WTC11 (cell line): ENCODE measurements around the gene GGN. TPM values are rescaled to one million over a fixed set of nuclear protein-coding genes. Genes with fewer than 3 reads are reported as not detected.

Experiments
- ATAC-seq: fragments of 200-7000 bp; cut with Tn5 transposase; 2 replicates; pipeline ENCODE4 v1.10.0; 2021; ENCODE audit warnings: mild to moderate bottlenecking, moderate library complexity
- CTCF ChIA-PET: fragments of 300-600 bp; sonication (Branson Sonifier 250); formaldehyde crosslinking; loops from one replicate; lab custom pipeline; 2021; ENCODE audit warnings: antibody characterized with exemption; lab: Charles Lee
- POLR2A ChIA-PET: fragments of 350-600 bp; sonication (Branson Sonifier 250); formaldehyde crosslinking; loops from one replicate; lab custom pipeline; 2021; ENCODE audit warnings: antibody characterized with exemption; lab: Charles Lee
- DNase-seq: peaks from one replicate; pipeline ENCODE4 v3.0.0; 2021; ENCODE audit warnings: low spot score
- H3K27ac Mint-ChIP-seq: 2 replicates; pipeline ENCODE4 v1.8.0; 2021; ENCODE audit warnings: mixed read lengths
- H3K27me3 Mint-ChIP-seq: 2 replicates; pipeline ENCODE4 v1.8.0; 2021; ENCODE audit warnings: low read depth, mild to moderate bottlenecking, moderate library complexity, mixed read lengths
- H3K36me3 Mint-ChIP-seq: 2 replicates; pipeline ENCODE4 v1.8.0; 2021; ENCODE audit warnings: mixed read lengths
- H3K4me1 Mint-ChIP-seq: 2 replicates; pipeline ENCODE4 v1.8.0; 2022; ENCODE audit warnings: mixed read lengths
- H3K4me3 Mint-ChIP-seq: 2 replicates; pipeline ENCODE4 v1.8.0; 2021; ENCODE audit warnings: mild to moderate bottlenecking, moderate library complexity, mixed read lengths
- H3K9me3 Mint-ChIP-seq: 2 replicates; pipeline ENCODE4 v1.8.0; 2021; ENCODE audit warnings: mixed read lengths
- E2F1 ChIP-seq: sonication (generic); formaldehyde crosslinking; IDR thresholded peaks from 2 replicates; pipeline ENCODE4 v1.8.0; 2022; ENCODE audit warnings: mild to moderate bottlenecking, missing genetic modification reagents
- E2F4 ChIP-seq: sonication (generic); formaldehyde crosslinking; IDR thresholded peaks from 2 replicates; pipeline ENCODE4 v1.8.1; 2022; ENCODE audit warnings: low read depth, mild to moderate bottlenecking, moderate library complexity, missing genetic modification reagents, borderline replicate concordance
- EMX1 ChIP-seq: fragments of 250-450 bp; sonication (Bioruptor Pico); IDR thresholded peaks from 2 replicates; pipeline ENCODE4 v1.8.0; 2021; ENCODE audit warnings: mild to moderate bottlenecking
- FOXP4 ChIP-seq: sonication (generic); formaldehyde crosslinking; IDR thresholded peaks from 2 replicates; pipeline ENCODE4 v1.8.0; 2022; ENCODE audit warnings: mild to moderate bottlenecking, missing genetic modification reagents
- JUN ChIP-seq: sonication (generic); formaldehyde crosslinking; IDR thresholded peaks from 2 replicates; pipeline ENCODE4 v1.8.0; 2023; ENCODE audit warnings: mild to moderate bottlenecking, missing genetic modification reagents
- NR2C2 ChIP-seq: sonication (generic); formaldehyde crosslinking; IDR thresholded peaks from 2 replicates; pipeline ENCODE4 v1.8.0; 2022; ENCODE audit warnings: mild to moderate bottlenecking, missing genetic modification reagents
- OVOL2 ChIP-seq: fragments of 250-450 bp; sonication (Bioruptor Pico); IDR thresholded peaks from 2 replicates; pipeline ENCODE4 v1.9.0; 2021; ENCODE audit warnings: mild to moderate bottlenecking, borderline replicate concordance
- RELA ChIP-seq: sonication (generic); formaldehyde crosslinking; IDR thresholded peaks from 2 replicates; pipeline ENCODE4 v1.8.1; 2022; ENCODE audit warnings: missing genetic modification reagents, mild to moderate bottlenecking, borderline replicate concordance
- SOX15 ChIP-seq: fragments of 250-450 bp; sonication (Bioruptor Pico); IDR thresholded peaks from 2 replicates; pipeline ENCODE4 v1.9.0; 2021; ENCODE audit warnings: mild to moderate bottlenecking
- TEAD1 ChIP-seq: sonication (generic); formaldehyde crosslinking; IDR thresholded peaks from 2 replicates; pipeline ENCODE4 v1.8.0; 2022; ENCODE audit warnings: mild to moderate bottlenecking, missing genetic modification reagents
- TEAD4 ChIP-seq: sonication (generic); formaldehyde crosslinking; IDR thresholded peaks from 2 replicates; pipeline ENCODE4 v1.8.0; 2022; ENCODE audit warnings: mild to moderate bottlenecking, missing genetic modification reagents
- TP53 ChIP-seq: sonication (generic); formaldehyde crosslinking; IDR thresholded peaks from 2 replicates; pipeline ENCODE4 v1.8.1; 2023; ENCODE audit warnings: mild to moderate bottlenecking, missing genetic modification reagents
- ZBTB43 ChIP-seq: sonication (generic); formaldehyde crosslinking; IDR thresholded peaks from 2 replicates; pipeline ENCODE4 v1.8.1; 2023; ENCODE audit warnings: mild to moderate bottlenecking, missing genetic modification reagents
- ZNF121 ChIP-seq: sonication (generic); formaldehyde crosslinking; IDR thresholded peaks from 2 replicates; pipeline ENCODE4 v1.8.0; 2023; ENCODE audit warnings: missing genetic modification reagents
- ZNF532 ChIP-seq: fragments of 250-450 bp; sonication (Bioruptor Pico); IDR thresholded peaks from 2 replicates; pipeline ENCODE4 v1.9.0; 2021; ENCODE audit warnings: mild to moderate bottlenecking, borderline replicate concordance
- ZSCAN18 ChIP-seq: fragments of 250-450 bp; sonication (Bioruptor Pico); IDR thresholded peaks from 2 replicates; pipeline ENCODE4 v2.1.2; 2022; ENCODE audit warnings: mild to moderate bottlenecking, moderate library complexity
- total RNA-seq: library from RNA; stranded (reverse); gene quantifications from 3 replicates; pipeline ENCODE4 v1.2.3, GENCODE V29; 2021
- TF ChIP-seq, protein P1 (sequence below): sonication (generic); formaldehyde crosslinking; IDR thresholded peaks from 2 replicates; pipeline ENCODE4 v1.8.1; 2023; ENCODE audit warnings: mild to moderate bottlenecking, missing genetic modification reagents, moderate library complexity
- TF ChIP-seq, protein P2 (sequence below): sonication (generic); formaldehyde crosslinking; IDR thresholded peaks from 2 replicates; pipeline ENCODE4 v1.8.1; 2022; ENCODE audit warnings: mild to moderate bottlenecking, missing genetic modification reagents, moderate library complexity, borderline replicate concordance

GGN gene
- total RNA-seq, 1 experiment from 2014 or later = 2.4 TPM

- CTCF ChIA-PET = interaction anchor here (0.6 to 5.4 kb wide), 17 partner anchors 9 to 241 kb away, joined by 3 to 94 read pairs (median 6); partner anchors contain the start of genes FAM98C, KCNK6 and PSMD8
- ATAC-seq = no peak
- Mint-ChIP-seq H3K36me3 (peaks cover 34% of the 10 kb centered on the region), H3K27me3 (peaks cover 3% of the 10 kb centered on the region; the same call in 1 of the 2 replicates), H3K9me3 (no peaks in the 10 kb centered on the region), H3K27ac (no peak overlapping the region), H3K4me1 (peaks cover 12% of the 10 kb centered on the region), H3K4me3 (no peak overlapping the region)
- TF ChIP-seq JUN (CRISPR knock-in tag) = no peak
- no peak for TF ChIP-seq TP53 (CRISPR knock-in tag)
- no peak for TF ChIP-seq ZNF121
- TF ChIP-seq E2F1 = no peak
- no peak for TF ChIP-seq NR2C2
- no peak for TF ChIP-seq RELA (CRISPR knock-in tag)
- TF ChIP-seq, protein P1, sequence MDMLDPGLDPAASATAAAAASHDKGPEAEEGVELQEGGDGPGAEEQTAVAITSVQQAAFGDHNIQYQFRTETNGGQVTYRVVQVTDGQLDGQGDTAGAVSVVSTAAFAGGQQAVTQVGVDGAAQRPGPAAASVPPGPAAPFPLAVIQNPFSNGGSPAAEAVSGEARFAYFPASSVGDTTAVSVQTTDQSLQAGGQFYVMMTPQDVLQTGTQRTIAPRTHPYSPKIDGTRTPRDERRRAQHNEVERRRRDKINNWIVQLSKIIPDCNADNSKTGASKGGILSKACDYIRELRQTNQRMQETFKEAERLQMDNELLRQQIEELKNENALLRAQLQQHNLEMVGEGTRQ (CRISPR knock-in tag) = no peak
- no peak for TF ChIP-seq TEAD4
- DNase-seq = no peak
- POLR2A ChIA-PET = interaction anchor here (0.6 kb wide), 1 partner anchor 19 kb away, joined by 3 read pairs; the partner anchor contains the start of gene FAM98C
These were observed 4.1 kb downstream of the GGN start for GRCh38 chr19:38383743-38384142.

DNA sequence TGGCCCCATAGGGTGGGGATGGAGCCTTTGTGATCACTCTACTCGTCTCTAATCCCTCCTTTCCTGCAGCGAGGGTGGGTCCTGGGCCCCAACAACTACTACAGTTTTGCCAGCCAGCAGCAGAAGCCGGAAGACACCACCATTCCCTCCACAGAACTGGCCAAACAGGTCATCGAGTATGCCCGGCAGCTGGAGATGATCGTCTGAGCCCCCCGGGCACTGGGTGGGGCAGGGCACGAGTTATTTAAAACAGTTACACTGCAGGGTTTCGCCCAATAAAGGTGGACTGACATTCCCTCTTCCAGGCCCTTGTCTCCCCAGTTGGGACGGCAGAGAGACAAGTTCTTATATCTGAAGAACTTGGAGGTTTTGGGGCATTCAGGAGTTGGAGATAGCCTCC, 4.7 kb downstream of the GGN start:
- Mint-ChIP-seq H3K4me1 (peaks cover 12% of the 10 kb centered on the region), H3K27me3 (peaks cover 3% of the 10 kb centered on the region; the same call in 1 of the 2 replicates), H3K4me3 (no peak overlapping the region), H3K9me3 (no peaks in the 10 kb centered on the region), H3K36me3 (peaks cover 34% of the 10 kb centered on the region), H3K27ac (no peak overlapping the region)
- CTCF ChIA-PET = no interaction called here
- ATAC-seq = no peak
- POLR2A ChIA-PET = no interaction called here
- no peak for DNase-seq
- TF ChIP-seq TEAD1 = no peak
- no peak for TF ChIP-seq ZSCAN18 (CRISPR knock-in tag)
- TF ChIP-seq OVOL2 (CRISPR knock-in tag) = no peak
- no peak for TF ChIP-seq E2F1
- TF ChIP-seq NR2C2 = no peak
- TF ChIP-seq SOX15 (CRISPR knock-in tag) = no peak
- TF ChIP-seq FOXP4 (CRISPR knock-in tag) = no peak
- TF ChIP-seq EMX1 (CRISPR knock-in tag) = no peak
- no peak for TF ChIP-seq ZNF532 (CRISPR knock-in tag)
- TF ChIP-seq JUN (CRISPR knock-in tag) = no peak
- TF ChIP-seq, protein P2, sequence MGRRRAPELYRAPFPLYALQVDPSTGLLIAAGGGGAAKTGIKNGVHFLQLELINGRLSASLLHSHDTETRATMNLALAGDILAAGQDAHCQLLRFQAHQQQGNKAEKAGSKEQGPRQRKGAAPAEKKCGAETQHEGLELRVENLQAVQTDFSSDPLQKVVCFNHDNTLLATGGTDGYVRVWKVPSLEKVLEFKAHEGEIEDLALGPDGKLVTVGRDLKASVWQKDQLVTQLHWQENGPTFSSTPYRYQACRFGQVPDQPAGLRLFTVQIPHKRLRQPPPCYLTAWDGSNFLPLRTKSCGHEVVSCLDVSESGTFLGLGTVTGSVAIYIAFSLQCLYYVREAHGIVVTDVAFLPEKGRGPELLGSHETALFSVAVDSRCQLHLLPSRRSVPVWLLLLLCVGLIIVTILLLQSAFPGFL = no peak
- no peak for TF ChIP-seq ZBTB43 (CRISPR knock-in tag)
- no peak for TF ChIP-seq E2F4 (CRISPR knock-in tag)
